HepG2 (cell line): ENCODE measurements around the gene CD207. TPM values are rescaled to one million over a fixed set of nuclear protein-coding genes. Genes with fewer than 3 reads are reported as not detected.

ENCODE experiments used
- ATAC-seq: fragments of 200-7000 bp; cut with Tn5 transposase; 3 replicates; pipeline ENCODE4 v1.9.1; 2020; ENCODE audit warnings: mild to moderate bottlenecking, moderate library complexity
- BruUV-seq: library from RNA; stranded (reverse); fragments of 400-500 nt; replicated peaks from 2 replicates; lab custom pipeline; 2021; lab: Mats Ljungman, UMichigan
- CTCF ChIA-PET: fragments of 300-600 bp; formaldehyde crosslinking; extraction: SDS; loops from one replicate; lab custom pipeline; 2021; ENCODE audit warnings: low total read pairs, inconsistent platforms, low intra/inter-chr PET ratio; lab: Yijun Ruan, JAX
- POLR2A ChIA-PET: fragments of 350-600 bp; sonication (Branson Sonifier 250); formaldehyde crosslinking; loops from one replicate; lab custom pipeline; 2020; ENCODE audit warnings: antibody characterized with exemption, inconsistent platforms; lab: Yijun Ruan, JAX
- DNase-seq: peaks from one replicate; pipeline ENCODE4 v3.0.0-alpha.2; 2015; ENCODE audit warnings: low spot score
- FAIRE-seq: peaks from 3 replicates; lab custom pipeline; 2011; peaks lifted over from hg19 to GRCh38; lab: Jason Lieb, UNC
- H2AFZ ChIP-seq: one replicate; pipeline ENCODE4 v1.6.1; 2011; ENCODE audit warnings: low read length, inconsistent platforms
- H3K27ac ChIP-seq: fragments of 300-600 bp; 3 replicates; pipeline ENCODE4 v1.8.0; 2011; ENCODE audit warnings: mixed run types, mild to moderate bottlenecking, mixed read lengths, low read length, inconsistent platforms; ENCODE audit not compliant: insufficient read depth; ENCODE audit errors: extremely low read length
- H3K27me3 ChIP-seq, 2 experiments: fragments of 200-600 bp in 1 of 2; 2 replicates in 1 of 2; 3 replicates in 1 of 2; pipeline versions ENCODE4 v1.6.0 to v1.8.0; 2011; ENCODE audit warnings: low read length in 2 of 2, mild to moderate bottlenecking in 2 of 2, moderate library complexity in 2 of 2, inconsistent platforms in 1 of 2; ENCODE audit not compliant: insufficient read depth in 2 of 2, control insufficient read depth in 1 of 2
- H3K36me3 ChIP-seq, 2 experiments: fragments of 200-600 bp in 1 of 2; replicated peaks in 1 of 2; 2 replicates in 1 of 2; 3 replicates in 1 of 2; pipeline versions ENCODE4 v1.5.1 to v1.8.0; 2011; ENCODE audit warnings: low read length in 2 of 2, inconsistent platforms in 1 of 2; ENCODE audit not compliant: insufficient read depth in 2 of 2, control insufficient read depth in 1 of 2
- H3K4me1 ChIP-seq: 2 replicates; pipeline ENCODE4 v1.5.1; 2012; ENCODE audit warnings: low read length, inconsistent platforms; ENCODE audit not compliant: insufficient read depth
- H3K4me2 ChIP-seq: 2 replicates; pipeline ENCODE4 v1.6.0; 2011; ENCODE audit warnings: low read depth, low read length, inconsistent platforms
- H3K4me3 ChIP-seq, 3 experiments: fragments of 200-600 bp in 1 of 3; sonication (generic), shearing (Covaris generic) in 1 of 3; replicated peaks in 1 of 3; 2 replicates each; pipeline ENCODE4 v1.5.1; 2011 to 2016; ENCODE audit warnings: low read length in 3 of 3, inconsistent platforms in 2 of 3, low read depth in 2 of 3, mild to moderate bottlenecking in 2 of 3, control low read depth in 1 of 3, mixed read lengths in 1 of 3; ENCODE audit not compliant: insufficient read depth in 1 of 3
- H3K79me2 ChIP-seq: one replicate; pipeline ENCODE4 v1.6.1; 2011; ENCODE audit warnings: low read length, inconsistent platforms; ENCODE audit not compliant: insufficient read depth
- H3K9ac ChIP-seq: 2 replicates; pipeline ENCODE4 v1.6.0; 2011; ENCODE audit warnings: mild to moderate bottlenecking, low read depth, low read length, inconsistent platforms; ENCODE audit not compliant: insufficient read depth
- H3K9me3 ChIP-seq: 2 replicates; pipeline ENCODE4 v1.5.1; 2012; ENCODE audit warnings: mild to moderate bottlenecking, low read length
- H4K20me1 ChIP-seq: 2 replicates; pipeline ENCODE4 v1.6.0; 2011; ENCODE audit warnings: inconsistent platforms, mild to moderate bottlenecking, low read length, moderate library complexity; ENCODE audit not compliant: insufficient read depth
- HHEX ChIP-seq: IDR thresholded peaks from 2 replicates; pipeline ENCODE4 v1.6.1; 2016; ENCODE audit warnings: control low read depth
- MTA1 ChIP-seq: sonication (generic); formaldehyde crosslinking; IDR thresholded peaks from 2 replicates; pipeline ENCODE4 v1.4.0; 2020; ENCODE audit warnings: missing genetic modification reagents, mild to moderate bottlenecking, borderline replicate concordance
- POLR2AphosphoS2 ChIP-seq: IDR thresholded peaks from 2 replicates; pipeline ENCODE4 v1.6.1; 2011; ENCODE audit warnings: low read depth, low read length, improper control_type of control experiment
- SIX4 ChIP-seq: sonication (generic); formaldehyde crosslinking; IDR thresholded peaks from 2 replicates; pipeline ENCODE4 v1.4.0; 2020; ENCODE audit warnings: missing genetic modification reagents
- TOPORS ChIP-seq: sonication (generic); formaldehyde crosslinking; IDR thresholded peaks from 2 replicates; pipeline ENCODE4 v1.8.0; 2023; ENCODE audit warnings: mild to moderate bottlenecking, missing genetic modification reagents
- ZBTB21 ChIP-seq: sonication (generic); formaldehyde crosslinking; IDR thresholded peaks from 2 replicates; pipeline ENCODE4 v1.4.0; 2020; ENCODE audit warnings: missing genetic modification reagents
- ZFP36 ChIP-seq: fragments of 150-350 bp; IDR thresholded peaks from 2 replicates; pipeline ENCODE4 v1.6.1; 2018; ENCODE audit warnings: borderline replicate concordance, low read length, low read depth; ENCODE audit not compliant: partially characterized antibody
- ZKSCAN5 ChIP-seq: sonication (generic); formaldehyde crosslinking; IDR thresholded peaks from 2 replicates; pipeline ENCODE4 v1.5.1; 2020; ENCODE audit warnings: mild to moderate bottlenecking, missing genetic modification reagents
- ZNF780A ChIP-seq: sonication (generic); formaldehyde crosslinking; IDR thresholded peaks from 2 replicates; pipeline ENCODE4 v1.8.0; 2022; ENCODE audit warnings: mild to moderate bottlenecking, missing genetic modification reagents, moderate library complexity
- WGBS: methylation state at CpG from one replicate; pipeline ENCODE4 v1.1.6; 2017; ENCODE audit warnings: low lambda C conversion rate; 5-methylcytosine and 5-hydroxymethylcytosine counted together
- in situ Hi-C: cut with HindIII; loops from 2 replicates; pipeline ENCODE4 v1.10.0; 2017; ENCODE audit warnings: low pct_unique_long_range_greater_than_20kb; ENCODE audit not compliant: extremely low pct_ligation_motif_present
- intact Hi-C: fragments of 100-400 bp; cut with micrococcal nuclease; formaldehyde crosslinking; loops from one replicate; pipeline ENCODE4 v1.10.0; 2022; ENCODE audit not compliant: unreplicated experiment
- polyA plus RNA-seq, 8 experiments: library from polyadenylated mRNA; depleted of rRNA in 3 of 8; stranded (reverse) in 7 of 8; unstranded in 1 of 8; fragments of >200 nt; fragmentation: Illumina TruSeq in 4 of 8; extraction: Trizol in 4 of 8; gene quantifications; 2 replicates each; pipeline versions ENCODE4 v1.2.1 to v1.2.3, GENCODE V29; 2011 to 2016; ENCODE audit warnings: low read depth in 4 of 8, missing spikeins in 1 of 8, mixed read lengths in 1 of 8; ENCODE audit not compliant: insufficient read depth in 1 of 8
- total RNA-seq, 5 experiments: library from RNA; depleted of rRNA; stranded (reverse); fragments of >200 nt; fragmentation: Illumina TruSeq; extraction: Trizol; gene quantifications; 2 replicates each; pipeline ENCODE4 v1.2.3, GENCODE V29; 2016; ENCODE audit warnings: low read depth in 1 of 5
- TF ChIP-seq, protein P1 (sequence below): sonication (generic); formaldehyde crosslinking; IDR thresholded peaks from 2 replicates; pipeline ENCODE4 v1.5.0; 2020; ENCODE audit warnings: mild to moderate bottlenecking, missing genetic modification reagents, borderline replicate concordance

CD207 gene
- total and polyA plus RNA-seq, 2 of the 13 experiments (the other 11 are each of a cell fraction or from before 2014, with no cell fraction given), result 0.09 to 0.15 TPM

GRCh38 chr2:70855667-70856066 is 20.1 kb upstream of the CD207 start:
- no peaks in the 10 kb centered on the region for H3K4me1 ChIP-seq
- H3K4me3 ChIP-seq, result no peak overlapping the region
- no peak overlapping the region for H3K9ac ChIP-seq
- 61% methylated on average over 1 of the region's 1 CpG for WGBS
- in situ Hi-C loops, result no loop called here
- no peak for DNase-seq
- POLR2A ChIA-PET, result interaction anchor here (1.1 kb wide), 1 partner anchor 80 kb away, joined by 3 read pairs; the partner anchor contains the start of gene ATP6V1B1
- H3K27ac ChIP-seq, result no peak overlapping the region
- H3K27me3 ChIP-seq, result peaks cover 0 to 5% of the 10 kb centered on the region in 2 experiments; a peak in 2 of 5 replicates
- no peaks in the 10 kb centered on the region for H3K79me2 ChIP-seq
- H3K9me3 ChIP-seq, result no peaks in the 10 kb centered on the region
- TF ChIP-seq HHEX (CRISPR knock-in tag), result no peak
- no peak for TF ChIP-seq ZBTB21 (CRISPR knock-in tag)
- no peak for TF ChIP-seq SIX4 (CRISPR knock-in tag)
- TF ChIP-seq ZNF780A (CRISPR knock-in tag), result no peak
- TF ChIP-seq TOPORS (CRISPR knock-in tag), result no peak
- TF ChIP-seq ZFP36, result no peak
- TF ChIP-seq MTA1 (CRISPR knock-in tag), result no peak
- TF ChIP-seq POLR2AphosphoS2, result no peak
- TF ChIP-seq, protein P1, sequence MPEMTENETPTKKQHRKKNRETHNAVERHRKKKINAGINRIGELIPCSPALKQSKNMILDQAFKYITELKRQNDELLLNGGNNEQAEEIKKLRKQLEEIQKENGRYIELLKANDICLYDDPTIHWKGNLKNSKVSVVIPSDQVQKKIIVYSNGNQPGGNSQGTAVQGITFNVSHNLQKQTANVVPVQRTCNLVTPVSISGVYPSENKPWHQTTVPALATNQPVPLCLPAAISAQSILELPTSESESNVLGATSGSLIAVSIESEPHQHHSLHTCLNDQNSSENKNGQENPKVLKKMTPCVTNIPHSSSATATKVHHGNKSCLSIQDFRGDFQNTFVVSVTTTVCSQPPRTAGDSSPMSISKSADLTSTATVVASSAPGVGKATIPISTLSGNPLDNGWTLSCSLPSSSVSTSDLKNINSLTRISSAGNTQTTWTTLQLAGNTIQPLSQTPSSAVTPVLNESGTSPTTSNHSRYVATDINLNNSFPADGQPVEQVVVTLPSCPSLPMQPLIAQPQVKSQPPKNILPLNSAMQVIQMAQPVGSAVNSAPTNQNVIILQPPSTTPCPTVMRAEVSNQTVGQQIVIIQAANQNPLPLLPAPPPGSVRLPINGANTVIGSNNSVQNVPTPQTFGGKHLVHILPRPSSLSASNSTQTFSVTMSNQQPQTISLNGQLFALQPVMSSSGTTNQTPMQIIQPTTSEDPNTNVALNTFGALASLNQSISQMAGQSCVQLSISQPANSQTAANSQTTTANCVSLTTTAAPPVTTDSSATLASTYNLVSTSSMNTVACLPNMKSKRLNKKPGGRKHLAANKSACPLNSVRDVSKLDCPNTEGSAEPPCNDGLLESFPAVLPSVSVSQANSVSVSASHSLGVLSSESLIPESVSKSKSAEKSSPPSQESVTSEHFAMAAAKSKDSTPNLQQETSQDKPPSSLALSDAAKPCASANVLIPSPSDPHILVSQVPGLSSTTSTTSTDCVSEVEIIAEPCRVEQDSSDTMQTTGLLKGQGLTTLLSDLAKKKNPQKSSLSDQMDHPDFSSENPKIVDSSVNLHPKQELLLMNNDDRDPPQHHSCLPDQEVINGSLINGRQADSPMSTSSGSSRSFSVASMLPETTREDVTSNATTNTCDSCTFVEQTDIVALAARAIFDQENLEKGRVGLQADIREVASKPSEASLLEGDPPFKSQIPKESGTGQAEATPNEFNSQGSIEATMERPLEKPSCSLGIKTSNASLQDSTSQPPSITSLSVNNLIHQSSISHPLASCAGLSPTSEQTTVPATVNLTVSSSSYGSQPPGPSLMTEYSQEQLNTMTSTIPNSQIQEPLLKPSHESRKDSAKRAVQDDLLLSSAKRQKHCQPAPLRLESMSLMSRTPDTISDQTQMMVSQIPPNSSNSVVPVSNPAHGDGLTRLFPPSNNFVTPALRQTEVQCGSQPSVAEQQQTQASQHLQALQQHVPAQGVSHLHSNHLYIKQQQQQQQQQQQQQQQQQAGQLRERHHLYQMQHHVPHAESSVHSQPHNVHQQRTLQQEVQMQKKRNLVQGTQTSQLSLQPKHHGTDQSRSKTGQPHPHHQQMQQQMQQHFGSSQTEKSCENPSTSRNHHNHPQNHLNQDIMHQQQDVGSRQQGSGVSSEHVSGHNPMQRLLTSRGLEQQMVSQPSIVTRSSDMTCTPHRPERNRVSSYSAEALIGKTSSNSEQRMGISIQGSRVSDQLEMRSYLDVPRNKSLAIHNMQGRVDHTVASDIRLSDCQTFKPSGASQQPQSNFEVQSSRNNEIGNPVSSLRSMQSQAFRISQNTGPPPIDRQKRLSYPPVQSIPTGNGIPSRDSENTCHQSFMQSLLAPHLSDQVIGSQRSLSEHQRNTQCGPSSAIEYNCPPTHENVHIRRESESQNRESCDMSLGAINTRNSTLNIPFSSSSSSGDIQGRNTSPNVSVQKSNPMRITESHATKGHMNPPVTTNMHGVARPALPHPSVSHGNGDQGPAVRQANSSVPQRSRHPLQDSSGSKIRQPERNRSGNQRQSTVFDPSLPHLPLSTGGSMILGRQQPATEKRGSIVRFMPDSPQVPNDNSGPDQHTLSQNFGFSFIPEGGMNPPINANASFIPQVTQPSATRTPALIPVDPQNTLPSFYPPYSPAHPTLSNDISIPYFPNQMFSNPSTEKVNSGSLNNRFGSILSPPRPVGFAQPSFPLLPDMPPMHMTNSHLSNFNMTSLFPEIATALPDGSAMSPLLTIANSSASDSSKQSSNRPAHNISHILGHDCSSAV (CRISPR knock-in tag), result no peak
- TF ChIP-seq ZKSCAN5 (CRISPR knock-in tag), result no peak
- TF ChIP-seq, all 625 proteins: peak for 0
- no peak overlapping the region for H3K4me2 ChIP-seq
- ATAC-seq (no peak), FAIRE-seq (no peak)
- CTCF ChIA-PET, result no interaction called here
- BruUV-seq, result no TSS peak
- intact Hi-C loops, result no loop called here
- no peaks in the 10 kb centered on the region for H3K36me3 ChIP-seq
- no peaks in the 10 kb centered on the region for H4K20me1 ChIP-seq
- no peak overlapping the region for H2AFZ ChIP-seq
